Mammary epithelial cell (primary cell): ENCODE measurements around the gene PALD1.

Experiments
- EZH2 ChIP-seq: IDR thresholded peaks from 2 replicates; pipeline ENCODE4 v1.6.1; 2012; ENCODE audit warnings: low read length, inconsistent platforms, borderline replicate concordance
- TF ChIP-seq, protein P1 (sequence below), 2 donors: IDR thresholded peaks in 1 of 2; conservative IDR thresholded peaks in 1 of 2; 2 replicates each; pipeline ENCODE4 v1.5.1; 2011 to 2012; ENCODE audit warnings: inconsistent platforms in 2 of 2, low read length in 2 of 2, mild to moderate bottlenecking in 2 of 2, control low read depth in 1 of 2, low read depth in 1 of 2; ENCODE audit not compliant: insufficient read depth in 1 of 2; ENCODE audit errors: extremely low read depth in 1 of 2

DNA sequence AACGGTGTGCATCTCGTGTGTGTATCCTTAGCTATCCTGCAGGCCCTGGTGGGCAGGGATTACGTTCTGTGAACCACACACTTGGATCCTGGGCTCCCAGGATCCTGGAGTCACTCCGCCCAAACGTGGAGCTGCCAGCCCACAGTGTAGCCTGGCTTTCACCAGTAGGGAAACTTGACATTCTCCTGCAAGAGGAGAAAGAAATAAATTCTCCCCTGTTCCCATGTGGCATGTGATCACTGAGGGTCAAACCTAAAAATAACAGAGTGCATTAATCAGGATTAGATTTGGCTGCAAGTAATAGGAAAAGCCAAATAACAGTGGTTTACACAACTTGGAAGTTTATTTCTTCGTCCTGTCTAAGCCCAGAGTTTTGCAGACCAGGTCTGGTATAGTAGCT, 32.3 kb downstream of the PALD1 start:
- TF ChIP-seq, protein P1, sequence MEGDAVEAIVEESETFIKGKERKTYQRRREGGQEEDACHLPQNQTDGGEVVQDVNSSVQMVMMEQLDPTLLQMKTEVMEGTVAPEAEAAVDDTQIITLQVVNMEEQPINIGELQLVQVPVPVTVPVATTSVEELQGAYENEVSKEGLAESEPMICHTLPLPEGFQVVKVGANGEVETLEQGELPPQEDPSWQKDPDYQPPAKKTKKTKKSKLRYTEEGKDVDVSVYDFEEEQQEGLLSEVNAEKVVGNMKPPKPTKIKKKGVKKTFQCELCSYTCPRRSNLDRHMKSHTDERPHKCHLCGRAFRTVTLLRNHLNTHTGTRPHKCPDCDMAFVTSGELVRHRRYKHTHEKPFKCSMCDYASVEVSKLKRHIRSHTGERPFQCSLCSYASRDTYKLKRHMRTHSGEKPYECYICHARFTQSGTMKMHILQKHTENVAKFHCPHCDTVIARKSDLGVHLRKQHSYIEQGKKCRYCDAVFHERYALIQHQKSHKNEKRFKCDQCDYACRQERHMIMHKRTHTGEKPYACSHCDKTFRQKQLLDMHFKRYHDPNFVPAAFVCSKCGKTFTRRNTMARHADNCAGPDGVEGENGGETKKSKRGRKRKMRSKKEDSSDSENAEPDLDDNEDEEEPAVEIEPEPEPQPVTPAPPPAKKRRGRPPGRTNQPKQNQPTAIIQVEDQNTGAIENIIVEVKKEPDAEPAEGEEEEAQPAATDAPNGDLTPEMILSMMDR (conservative IDR thresholded peaks at IDR 0.05 in 1 of 2, IDR thresholded peaks at IDR 0.05 in 1 of 2; ENCODE audit: extremely low read depth in 1 of 2, insufficient read depth in 1 of 2, low read depth in 1 of 2, low read length in 2 of 2): no peak
- no peak for TF ChIP-seq EZH2
